RKO (cell line): ENCODE results near the gene TIMM10B.

ENCODE experiments used
- DNase-seq: peaks from one replicate; pipeline ENCODE4 v3.0.0-alpha.2; 2016; ENCODE audit warnings: low spot score

Gene TIMM10B

GRCh38 chr11:6472934-6473333, 8.4 kb upstream of the TIMM10B start:
- no peak for DNase-seq

GRCh38 chr11:6473451-6474412, 7.6 kb upstream of the TIMM10B start, which contains the start of gene TRIM3:
TRIM3 (minus strand) TSS chr11:6473941; CDS start chr11:6465695, 8,246 bp downstream.
- peak; percentile 84 for DNase-seq

- no peak for DNase-seq
These were observed 6.9 kb upstream of the TIMM10B start for GRCh38 chr11:6474413-6474792.

- DNase-seq: no peak
These were observed 6.3 kb upstream of the TIMM10B start for GRCh38 chr11:6474806-6475500.

GRCh38 chr11:6475936-6476335, 5.4 kb upstream of the TIMM10B start:
- DNase-seq: no peak

- DNase-seq: no peak
These were observed 4.7 kb upstream of the TIMM10B start for GRCh38 chr11:6476571-6476970.

- DNase-seq: no peak
These were observed 894 bp upstream of the TIMM10B start for GRCh38 chr11:6480299-6480914.

- DNase-seq: no peak
These were observed 599 bp downstream of the TIMM10B start for GRCh38 chr11:6481924-6482275.

- peak; percentile 56 for DNase-seq
These were observed 1.1 kb downstream of the TIMM10B start for GRCh38 chr11:6482441-6482840.

GRCh38 chr11:6483015-6483414, 1.7 kb downstream of the TIMM10B start:
- DNase-seq: no peak

- DNase-seq: no peak
These were observed 4.4 kb downstream of the TIMM10B start for GRCh38 chr11:6485661-6486060.

- DNase-seq: no peak
These were observed 5.0 kb downstream of the TIMM10B start for GRCh38 chr11:6486256-6486655.

- DNase-seq: no peak
These were observed 5.6 kb downstream of the TIMM10B start for GRCh38 chr11:6486938-6487337.

GRCh38 chr11:6488342-6488741, 7.0 kb downstream of the TIMM10B start:
- DNase-seq: no peak

- DNase-seq: no peak
These were observed 7.5 kb downstream of the TIMM10B start for GRCh38 chr11:6488821-6489220.

- DNase-seq: no peak
These were observed 8.0 kb downstream of the TIMM10B start for GRCh38 chr11:6489306-6489705.

GRCh38 chr11:6497069-6497839, 16.0 kb downstream of the TIMM10B start, which contains the start of gene DNHD1:
DNHD1 (plus strand) TSS chr11:6497280; CDS start chr11:6498216, 936 bp downstream.
- no peak for DNase-seq

- no peak for DNase-seq
These were observed 16.8 kb downstream of the TIMM10B start for GRCh38 chr11:6498121-6498520.

GRCh38 chr11:6498544-6498943, 17.2 kb downstream of the TIMM10B start:
- DNase-seq: no peak

GRCh38 chr11:6502382-6502781, 21.1 kb downstream of the TIMM10B start:
- DNase-seq: no peak

GRCh38 chr11:6504166-6504565, 22.9 kb downstream of the TIMM10B start:
- no peak for DNase-seq
